Neural progenitor cell (in vitro differentiated cells): ENCODE results near the gene TSHZ2.

Source experiments
- CTCF ChIP-seq: fragments of 200-600 bp; sonication (generic); IDR thresholded peaks from 2 replicates; pipeline ENCODE4 v1.5.1; 2017; ENCODE audit warnings: antibody characterized with exemption, mild to moderate bottlenecking
- EZH2 ChIP-seq: fragments of 200-600 bp; sonication (generic); IDR thresholded peaks from 2 replicates; pipeline ENCODE4 v1.6.1; 2017; ENCODE audit warnings: antibody characterized with exemption, mild to moderate bottlenecking, moderate library complexity

GRCh38 chr20:53032478-53032932 lies 60.3 kb downstream of the TSHZ2 start:
- TF ChIP-seq CTCF = no peak
- TF ChIP-seq EZH2 = no peak
